GM21619 (cell line): ENCODE measurements around the gene UTP18.
"Not testable (repeated sequence)": the region's sequence is repeated elsewhere in the genome, so short reads cannot be mapped to it uniquely, and the experiment has no call there.

Source experiments
- ATAC-seq: cut with Tn5 transposase; IDR thresholded peaks from one replicate; pipeline ENCODE4 v1.9.1; 2021; ENCODE audit not compliant: unreplicated experiment

UTP18 gene

DNA sequence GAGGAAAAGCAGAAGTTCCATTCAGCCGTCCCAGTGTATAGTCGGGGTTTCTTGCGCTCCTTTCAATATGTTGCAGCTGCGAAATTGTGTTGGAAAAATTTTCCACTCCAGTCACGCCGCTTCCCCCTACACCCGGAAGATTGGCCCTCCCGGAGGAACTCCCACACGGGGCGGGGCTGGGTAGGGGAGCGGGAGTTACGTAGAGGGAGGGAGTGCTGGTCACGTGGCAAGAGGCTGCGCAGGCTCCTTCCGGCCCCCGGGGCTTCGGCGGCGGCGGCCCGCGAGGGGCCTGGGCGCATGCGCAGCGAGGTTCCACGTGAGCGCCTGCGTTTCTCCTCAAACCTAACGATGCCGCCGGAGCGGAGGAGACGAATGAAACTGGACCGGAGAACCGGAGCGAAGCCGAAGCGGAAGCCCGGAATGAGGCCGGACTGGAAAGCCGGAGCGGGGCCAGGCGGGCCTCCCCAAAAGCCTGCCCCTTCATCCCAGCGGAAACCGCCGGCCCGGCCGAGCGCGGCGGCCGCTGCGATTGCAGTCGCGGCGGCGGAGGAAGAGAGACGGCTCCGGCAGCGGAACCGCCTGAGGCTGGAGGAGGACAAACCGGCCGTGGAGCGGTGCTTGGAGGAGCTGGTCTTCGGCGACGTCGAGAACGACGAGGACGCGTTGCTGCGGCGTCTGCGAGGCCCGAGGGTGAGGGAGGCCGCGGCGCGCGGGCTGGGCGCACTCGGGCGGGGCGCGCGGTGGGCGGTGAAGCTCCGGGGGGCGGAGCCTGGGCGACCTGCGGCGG is at the start of gene UTP18:
UTP18 (plus strand) TSS at position 310 of the 787 bp plus-strand sequence; CDS start at position 349, 39 bp downstream.
- peak; percentile 62 for ATAC-seq

DNA sequence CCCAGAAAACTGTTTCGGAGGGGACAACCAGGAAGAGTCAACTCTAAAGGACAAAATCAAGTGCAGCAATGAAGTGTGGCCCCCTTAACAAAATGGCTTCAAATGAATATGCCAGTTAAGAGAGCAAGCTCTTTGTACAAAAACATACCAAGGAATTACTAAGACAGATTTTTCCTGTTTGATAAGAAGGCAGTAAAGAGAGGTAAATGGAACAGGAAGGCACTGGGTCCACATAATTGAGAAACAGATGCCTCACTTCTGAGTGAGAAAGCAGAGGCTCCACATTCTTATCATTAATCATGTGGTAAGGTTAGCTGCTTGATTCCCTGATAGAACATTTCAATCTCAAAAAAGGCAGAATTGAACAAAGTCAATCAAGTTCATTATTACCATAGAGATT is 45.4 kb upstream of the UTP18 start:
- ATAC-seq: no peak

DNA sequence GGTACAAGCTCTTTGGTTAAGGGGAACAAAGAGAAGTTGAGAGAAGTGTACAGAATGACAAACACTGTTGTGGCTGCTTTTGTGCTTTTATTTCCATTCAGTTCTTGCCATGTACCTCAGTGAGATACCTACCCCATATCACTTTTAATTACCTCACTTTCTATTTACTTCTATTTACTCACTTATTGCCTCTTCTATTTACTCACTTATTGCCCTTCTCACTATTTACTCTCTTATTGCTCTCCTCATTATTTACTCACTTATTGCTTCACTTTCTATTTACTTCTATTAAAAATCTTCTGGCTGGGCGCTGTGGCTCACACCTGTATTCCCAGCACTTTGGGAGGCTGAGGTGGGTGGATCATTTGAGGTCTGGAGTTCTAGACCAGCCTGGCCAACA is 42.4 kb upstream of the UTP18 start:
- no peak for ATAC-seq

DNA sequence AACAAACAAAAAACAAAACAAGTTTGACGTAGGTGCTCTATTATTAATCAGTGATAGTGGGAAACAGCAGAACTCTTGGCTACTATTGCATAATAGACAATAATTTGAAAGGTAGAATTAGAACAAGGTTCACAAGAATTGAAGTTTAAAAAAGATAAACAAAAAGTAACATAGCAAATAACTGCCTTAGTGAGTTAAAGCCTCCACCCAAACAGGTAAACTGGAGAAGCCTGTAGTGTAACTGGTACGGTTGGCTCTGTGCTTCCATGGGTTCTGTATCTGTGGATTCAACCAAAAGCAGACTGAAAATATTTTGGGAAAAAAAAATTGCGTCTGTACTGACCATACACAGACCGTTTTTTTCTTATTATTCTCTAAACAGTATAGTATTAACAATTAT is 39.0 kb upstream of the UTP18 start:
- no peak for ATAC-seq

DNA sequence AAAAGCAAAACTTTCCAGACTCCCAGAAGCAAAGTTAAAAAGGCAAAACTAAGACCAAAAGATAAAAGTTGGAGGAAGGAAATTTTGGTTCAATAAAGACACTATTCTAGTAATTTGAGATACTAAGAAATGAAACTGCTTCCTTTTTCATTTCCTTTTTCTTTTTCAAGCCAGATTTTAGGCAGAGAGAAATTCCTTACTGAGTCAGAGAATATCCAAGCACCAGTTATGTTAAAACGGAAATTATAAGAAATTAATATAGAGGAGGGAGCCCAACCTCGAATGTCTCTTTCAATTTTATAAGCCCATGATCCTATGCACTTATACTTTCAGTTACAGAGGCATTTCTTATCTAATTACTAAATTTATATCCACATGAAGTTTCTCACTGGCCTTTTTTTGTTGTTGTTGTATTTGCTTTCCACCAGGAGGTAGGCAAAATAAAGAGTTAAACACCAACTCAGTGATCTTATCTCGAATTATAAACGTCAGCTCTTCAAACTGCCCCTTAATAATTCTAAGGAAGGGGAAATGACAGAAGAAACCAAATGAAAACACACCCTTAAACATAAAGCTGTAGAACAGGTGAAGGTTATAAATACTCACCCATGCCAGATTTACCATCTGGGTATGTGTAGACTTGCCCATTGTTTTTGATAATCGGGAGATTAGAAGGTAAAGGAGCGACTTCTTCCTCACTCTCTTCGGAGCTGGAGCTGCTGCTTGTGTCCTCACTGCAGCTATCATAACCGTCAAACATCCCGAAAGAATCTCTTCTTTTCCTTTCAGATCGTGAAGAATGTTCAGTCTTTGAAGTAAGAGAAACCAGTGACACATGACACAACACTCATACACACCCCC is 35.7 kb upstream of the UTP18 start:
- ATAC-seq: no peak

DNA sequence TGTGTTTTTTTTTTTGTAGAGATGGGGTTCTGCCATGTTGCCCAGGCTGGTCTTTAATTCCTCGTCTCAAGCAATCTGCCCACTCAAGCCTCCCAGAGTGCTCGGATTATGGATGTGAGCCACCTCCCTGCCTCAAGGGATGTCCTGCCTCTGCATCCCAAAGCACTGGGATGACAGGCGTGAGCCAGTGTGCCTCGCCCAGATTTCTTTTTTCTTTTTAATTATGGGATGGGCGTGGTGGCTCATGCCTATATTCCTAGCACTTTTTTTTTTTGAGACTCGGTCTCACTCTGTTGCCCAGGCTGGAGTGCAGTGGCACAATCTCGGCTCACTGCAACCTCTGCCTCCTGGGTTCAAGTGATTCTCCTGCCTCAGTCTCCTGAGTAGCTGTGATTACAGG is 34.8 kb upstream of the UTP18 start:
- not testable (repeated sequence) for ATAC-seq

DNA sequence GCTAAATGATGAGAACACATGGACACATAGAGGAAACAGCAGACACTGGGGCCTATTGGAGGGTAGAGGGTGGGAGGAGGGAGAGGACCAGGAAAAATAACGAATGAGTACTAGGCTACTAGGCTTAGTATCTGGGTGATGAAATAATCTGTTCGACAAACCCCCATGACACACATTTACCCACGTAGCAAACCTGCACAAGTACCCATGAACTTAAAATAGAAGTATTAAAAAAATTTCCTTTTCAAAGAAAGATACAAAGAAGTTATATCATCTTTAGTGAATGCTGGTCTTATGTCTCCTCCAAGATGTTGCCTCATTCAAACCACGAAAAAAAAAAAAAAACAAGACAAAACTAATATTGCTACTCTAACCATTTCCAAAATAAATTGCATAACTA is 32.2 kb upstream of the UTP18 start:
- ATAC-seq: no peak

DNA sequence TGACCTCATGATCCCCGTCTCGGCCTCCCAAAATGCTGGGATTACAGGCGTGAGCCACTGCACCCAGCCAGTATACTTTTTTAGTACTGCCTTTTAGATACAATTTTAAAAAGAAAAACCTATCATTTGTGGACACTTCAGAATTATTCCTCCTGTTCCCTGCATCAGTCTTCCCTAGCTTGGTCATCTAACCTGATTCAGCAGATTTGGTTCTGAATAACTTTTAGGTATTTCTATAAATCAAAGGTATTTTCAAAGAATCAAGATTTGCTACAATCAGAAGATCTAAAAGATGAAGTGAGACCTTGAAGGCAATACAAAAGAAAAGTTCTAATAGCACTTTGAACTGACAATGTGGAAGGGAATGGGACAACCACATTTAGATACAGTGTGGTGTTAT is 30.5 kb upstream of the UTP18 start:
- ATAC-seq: no peak

DNA sequence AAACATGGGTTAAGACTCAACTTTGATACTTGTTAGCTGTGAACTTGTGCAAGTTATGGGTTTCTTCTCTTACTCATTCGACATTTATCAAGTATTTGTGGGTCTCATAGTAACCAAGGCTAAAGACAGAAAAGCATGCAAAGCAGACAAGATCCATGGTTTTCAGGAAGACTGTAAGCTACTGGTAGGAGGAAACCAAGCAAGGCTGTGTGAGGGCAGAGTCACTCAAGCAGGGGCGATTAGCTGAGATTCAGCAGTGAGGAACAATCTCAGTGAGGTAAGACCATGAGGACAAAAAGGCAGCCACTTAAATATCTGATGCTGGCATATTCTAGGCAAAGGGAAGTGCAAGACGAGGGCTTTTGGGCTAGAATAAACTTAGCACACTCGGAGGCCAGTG is 30.0 kb upstream of the UTP18 start:
- ATAC-seq: no peak

DNA sequence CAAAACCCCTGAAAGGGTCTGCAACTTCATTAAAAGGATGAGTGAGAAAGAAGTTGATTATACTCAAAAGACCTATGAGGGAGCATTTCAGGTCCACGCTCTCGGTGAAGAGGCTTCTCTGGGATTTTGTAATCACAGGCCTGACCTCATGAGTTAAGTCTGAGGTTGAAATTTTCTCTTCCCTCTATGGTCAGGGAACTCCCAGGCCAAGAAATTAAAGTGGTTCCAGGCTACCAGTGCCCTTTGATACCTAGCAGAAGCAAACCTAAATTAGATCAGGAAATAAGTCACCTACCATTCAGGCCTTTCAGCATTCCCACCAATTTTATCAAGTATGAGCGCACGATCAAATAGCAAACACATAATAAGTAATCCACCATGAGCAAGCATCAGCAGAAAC is 28.3 kb upstream of the UTP18 start:
- ATAC-seq: no peak

DNA sequence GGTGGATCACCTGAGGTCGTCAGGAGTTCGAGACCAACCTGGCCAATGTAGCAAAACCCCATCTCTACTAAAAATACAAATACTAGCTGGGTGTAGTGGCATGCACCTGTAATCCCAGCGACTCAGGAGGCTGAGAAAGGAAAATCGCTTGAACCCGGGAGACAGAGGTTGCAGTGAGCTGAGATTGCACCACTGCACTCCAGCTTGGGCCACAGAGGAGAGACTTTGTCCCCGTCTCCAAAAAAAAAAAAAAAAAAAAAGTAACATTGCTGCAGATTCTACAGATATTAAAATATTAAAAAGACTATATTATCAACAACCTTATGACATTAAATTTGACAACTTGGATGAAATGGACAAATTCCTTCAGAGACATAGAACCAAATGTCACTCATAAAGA is 26.2 kb upstream of the UTP18 start:
- ATAC-seq: no peak

DNA sequence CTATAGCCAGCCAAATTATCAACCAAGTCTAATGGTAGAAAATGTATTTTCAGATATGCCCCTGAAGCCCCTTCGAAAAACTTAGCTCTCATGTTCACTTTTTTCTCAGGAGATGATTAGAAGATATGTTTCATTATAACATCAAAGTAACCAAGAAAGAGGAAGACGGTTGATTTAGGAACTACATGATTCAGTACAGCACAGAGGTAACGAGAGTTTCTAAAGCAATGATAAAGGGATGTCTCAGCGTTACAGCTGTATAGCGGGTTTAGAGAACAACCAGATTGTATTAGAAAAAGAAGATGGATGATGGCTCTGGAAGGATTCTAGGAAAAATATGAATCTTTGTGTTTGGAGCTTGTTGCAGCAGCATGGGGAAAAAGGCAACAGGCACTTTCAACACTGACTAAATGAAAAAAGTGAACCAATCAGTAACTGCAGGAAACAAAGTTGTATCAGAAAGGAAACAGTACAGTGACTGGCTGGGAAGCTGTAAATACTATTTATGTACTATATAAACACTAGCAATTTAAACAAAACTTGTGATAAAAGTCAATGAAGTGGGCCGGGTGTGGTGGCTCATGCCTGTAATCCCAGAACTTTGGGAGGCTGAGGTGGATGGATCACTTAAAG is 22.0 kb upstream of the UTP18 start:
- peak; percentile 83 for ATAC-seq

DNA sequence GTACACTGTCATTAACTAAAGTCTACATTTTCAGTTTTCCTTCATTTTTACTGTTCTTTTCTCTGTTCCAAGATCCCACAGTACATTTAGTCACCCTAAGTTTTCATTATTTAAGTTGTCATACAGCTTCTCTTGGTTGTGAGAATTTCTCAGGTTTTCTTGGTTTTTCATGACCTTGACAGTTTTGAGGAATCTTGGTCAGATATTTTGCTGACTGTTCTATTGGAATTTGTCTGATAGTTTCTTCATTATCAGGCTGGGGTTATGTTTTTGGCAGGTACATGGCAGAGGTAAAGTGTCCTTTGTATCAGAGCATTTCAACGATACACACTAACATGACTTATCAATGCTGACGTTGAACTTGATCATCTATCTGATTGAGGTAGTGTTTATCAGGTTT is 20.1 kb upstream of the UTP18 start:
- no peak for ATAC-seq

DNA sequence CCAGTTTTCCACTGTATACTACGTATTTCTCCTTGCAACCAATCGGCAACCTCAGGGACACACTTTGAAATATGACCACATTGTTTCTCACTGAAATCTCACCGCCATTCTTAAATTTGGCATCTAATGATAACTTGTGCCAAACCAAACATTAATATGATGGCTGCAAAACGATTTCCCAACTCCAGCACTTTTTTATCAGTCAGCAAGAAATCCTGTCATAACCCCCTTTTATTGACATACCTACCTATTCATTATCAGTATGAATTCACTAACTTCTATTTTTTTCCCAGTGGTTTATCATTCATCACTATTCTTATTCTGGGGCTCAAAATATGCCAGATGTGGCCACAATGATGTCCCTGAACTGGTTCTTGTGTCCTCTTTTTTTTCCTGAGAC is 16.3 kb upstream of the UTP18 start:
- ATAC-seq: no peak

DNA sequence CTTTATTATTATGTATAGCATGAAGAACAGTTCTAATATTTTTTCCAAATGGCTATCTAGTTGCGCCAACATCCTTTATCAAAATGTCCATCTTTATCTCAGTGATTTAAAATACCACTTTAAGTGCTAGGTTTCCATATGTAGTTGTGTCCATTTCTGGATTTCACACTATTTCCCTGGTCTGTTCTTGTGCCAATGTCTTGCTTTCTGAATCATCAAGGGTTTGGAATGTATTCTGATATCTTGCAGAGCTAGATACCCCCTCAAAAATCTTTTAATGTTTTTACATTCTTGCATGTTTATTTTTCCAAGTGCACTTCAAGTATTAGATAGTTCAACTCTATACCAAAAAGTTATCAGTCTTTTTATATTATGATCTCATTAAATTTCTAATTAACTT is 14.8 kb upstream of the UTP18 start:
- no peak for ATAC-seq

DNA sequence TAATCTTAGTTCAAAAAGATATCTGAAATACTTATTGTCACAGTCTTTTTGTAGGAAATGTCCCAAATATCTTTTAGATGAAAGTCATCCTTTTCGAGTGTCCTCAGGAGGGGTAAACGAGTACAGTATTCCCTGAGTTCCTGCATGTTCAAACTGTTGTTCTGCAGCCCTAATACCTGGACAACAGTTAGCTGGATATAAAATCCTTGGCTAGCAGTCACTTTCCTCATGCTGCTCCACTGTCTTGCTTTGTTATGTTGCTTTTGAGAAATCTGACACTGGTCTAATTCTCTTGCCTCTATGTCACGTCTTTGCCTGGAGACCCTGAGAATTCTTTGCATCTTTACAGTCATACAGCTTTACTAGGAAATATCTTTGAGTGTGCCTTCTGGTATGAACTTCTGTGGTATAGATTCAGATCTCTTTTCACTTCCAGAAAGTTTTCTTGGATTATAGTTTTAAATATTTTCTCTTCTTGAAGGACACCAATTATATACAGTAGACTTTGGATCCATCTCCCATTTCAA is 10.0 kb upstream of the UTP18 start:
- no peak for ATAC-seq

DNA sequence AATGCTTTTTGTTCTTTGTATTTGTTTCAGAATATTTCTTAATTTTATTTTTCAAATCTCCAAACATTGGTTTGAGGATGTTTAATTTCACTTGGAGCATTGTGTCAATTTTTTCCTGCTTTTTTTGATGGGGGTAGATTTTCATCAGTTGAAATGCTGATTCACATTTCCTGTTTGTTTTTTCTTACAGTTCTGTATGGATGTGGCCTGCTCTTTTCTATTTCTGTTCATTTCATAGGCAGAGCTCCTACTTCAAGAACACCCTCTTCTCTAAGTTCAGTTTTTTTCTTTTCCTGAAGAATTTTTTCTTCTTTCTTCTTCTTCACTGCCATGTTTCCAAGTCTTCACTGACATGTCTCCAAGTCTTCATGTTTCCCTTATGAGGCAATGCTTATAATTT is 9.3 kb upstream of the UTP18 start:
- ATAC-seq: no peak

DNA sequence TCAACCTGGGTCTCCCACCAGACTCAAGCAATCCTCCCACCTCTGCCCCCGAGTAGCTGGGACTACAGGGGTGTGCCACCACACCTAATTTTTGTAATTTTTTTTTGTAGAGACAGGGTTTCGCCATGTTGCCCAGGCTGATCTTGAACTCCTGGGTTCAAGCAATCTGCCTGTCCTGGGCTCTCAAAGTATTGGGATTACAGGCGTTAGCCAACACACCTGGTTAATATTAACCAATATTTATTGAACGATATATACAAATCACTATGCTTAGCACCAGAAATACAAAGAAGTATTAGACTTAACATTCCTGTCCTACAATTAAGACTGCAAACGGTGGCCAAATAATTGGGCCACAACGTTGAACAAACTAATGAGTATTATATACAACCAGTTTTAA is 4.7 kb upstream of the UTP18 start:
- ATAC-seq: no peak

DNA sequence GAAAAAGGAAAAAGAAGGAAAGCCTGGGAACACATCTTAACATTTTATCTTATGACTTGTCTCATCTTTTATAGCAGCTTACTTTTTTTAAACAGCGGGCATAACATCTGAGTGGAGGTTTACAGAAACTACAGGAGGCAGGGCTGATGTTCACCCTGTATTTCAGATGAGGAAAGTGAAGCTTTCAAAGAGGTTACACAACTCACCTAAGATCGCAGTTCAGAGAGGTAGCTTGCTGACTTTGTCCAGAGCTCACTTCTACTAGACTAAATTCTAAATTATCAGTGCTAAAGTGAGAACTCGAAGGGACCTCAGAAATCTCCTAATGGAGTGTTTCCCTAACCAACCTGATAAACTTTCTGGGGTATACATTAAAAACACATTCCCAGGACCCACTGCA is 4.2 kb upstream of the UTP18 start:
- no peak for ATAC-seq

DNA sequence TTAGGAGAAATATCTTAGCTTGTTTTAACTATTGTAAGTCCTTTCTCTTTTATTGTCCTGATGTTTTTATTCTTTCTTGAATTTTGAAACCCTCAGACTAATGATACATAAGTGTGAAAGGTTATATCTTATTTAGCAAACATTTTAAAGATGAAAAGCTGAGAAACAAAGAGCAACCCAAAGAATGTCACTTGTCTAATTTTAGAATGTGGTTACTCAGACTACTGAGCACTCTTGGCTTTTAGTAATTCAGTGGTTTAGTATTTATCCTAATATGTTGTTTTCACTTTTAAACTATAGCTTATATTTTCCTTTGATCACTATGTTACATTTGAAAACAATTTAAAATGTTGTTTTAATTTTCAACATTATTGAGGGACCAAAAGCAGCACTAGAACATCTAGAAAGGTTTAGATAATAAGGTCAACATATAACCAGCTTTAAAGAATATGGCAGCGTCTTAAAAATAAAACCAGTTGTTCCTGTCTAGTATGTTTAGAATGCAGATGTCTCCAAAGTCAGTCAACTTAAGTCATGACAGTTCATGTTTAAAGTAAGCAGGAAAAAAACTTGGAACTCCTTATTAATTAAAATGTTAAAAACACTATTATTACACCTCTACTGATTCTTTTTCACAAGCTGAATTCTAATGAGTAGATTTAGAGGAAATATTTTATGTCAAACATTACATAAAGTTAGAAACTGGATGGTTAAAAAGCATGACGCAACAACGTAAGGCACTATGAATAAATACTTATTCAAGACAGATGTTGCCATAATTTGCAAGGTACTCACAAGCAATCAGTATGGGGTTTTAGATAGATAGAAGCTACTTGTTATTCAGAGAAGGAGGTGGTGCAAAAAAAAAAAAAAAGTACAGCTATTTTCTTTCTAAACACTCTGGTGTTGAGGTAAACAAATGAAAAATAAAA is 2.9 kb upstream of the UTP18 start:
- ATAC-seq: no peak
